Activated gamma-delta T cell treated with anti-CD3 and anti-CD28 coated beads, Interleukin-2, amount 50 U/mL, for 16 hours (primary cell): ENCODE data around the gene LEKR1.
"Not testable (repeated sequence)": the region's sequence is repeated elsewhere in the genome, so short reads cannot be mapped to it uniquely, and the experiment has no call there.

Experiments
- DNase-seq: peaks from one replicate; pipeline ENCODE4 v3.0.0-alpha.2; 2020; ENCODE audit warnings: low read depth

LEKR1 gene

DNA sequence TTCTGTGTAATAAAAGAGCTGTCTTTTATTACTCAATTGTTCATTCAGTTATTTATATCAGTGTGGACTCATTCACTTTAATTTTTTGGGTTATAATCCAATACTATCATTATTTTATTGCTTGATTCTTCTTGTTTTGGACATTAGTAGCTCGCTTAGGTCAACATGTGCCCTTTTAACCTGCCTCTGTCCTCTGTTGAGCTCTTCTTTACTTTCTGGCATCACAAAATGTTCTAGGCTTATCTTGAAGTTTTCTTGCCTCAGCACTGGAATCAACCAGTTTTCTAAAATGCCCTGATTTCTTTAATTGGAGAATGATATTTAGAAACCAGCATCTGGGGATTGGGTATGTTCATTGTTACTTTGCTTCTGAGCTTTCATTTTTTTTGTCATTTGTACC lies 82.2 kb downstream of the LEKR1 start:
- DNase-seq: no peak

DNA sequence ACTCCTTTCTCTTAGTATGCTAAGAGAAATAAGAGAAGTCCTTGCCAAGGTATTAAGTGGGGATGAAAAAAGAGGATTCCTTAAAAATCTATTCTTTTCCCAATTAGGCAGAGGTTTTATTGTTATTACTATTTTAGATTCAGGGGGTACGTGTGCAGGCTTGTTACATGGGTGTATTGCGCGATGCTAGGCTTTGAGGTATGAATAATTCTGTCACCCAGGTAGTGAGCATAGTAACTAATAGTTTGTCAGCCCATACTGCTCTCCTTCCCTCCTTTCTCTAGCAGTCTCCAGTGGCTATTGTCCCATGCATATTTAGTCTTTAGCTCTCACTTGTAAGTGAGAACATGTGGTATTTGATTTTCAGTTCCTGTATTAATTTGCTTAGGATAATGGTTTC lies 83.9 kb downstream of the LEKR1 start:
- DNase-seq: no peak

DNA sequence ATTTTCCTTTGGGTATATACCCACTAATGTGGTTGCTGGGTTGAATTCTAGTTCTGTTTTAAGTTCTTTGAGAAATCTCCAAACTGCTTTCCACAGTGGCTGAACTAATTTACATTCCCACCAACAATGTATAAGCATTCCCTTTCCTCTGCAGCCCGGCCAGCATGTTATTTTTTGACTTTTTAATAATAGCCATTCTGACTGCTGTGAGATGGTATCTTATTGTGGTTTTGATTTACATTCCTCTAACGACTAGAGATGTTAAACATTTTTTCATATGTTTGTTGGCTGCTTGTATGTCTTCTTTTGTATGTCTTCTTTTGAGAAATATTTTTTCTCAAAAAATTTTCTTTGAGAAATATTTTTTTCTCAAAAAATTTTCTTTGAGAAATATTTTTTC lies 84.7 kb downstream of the LEKR1 start:
- DNase-seq: not testable (repeated sequence)

DNA sequence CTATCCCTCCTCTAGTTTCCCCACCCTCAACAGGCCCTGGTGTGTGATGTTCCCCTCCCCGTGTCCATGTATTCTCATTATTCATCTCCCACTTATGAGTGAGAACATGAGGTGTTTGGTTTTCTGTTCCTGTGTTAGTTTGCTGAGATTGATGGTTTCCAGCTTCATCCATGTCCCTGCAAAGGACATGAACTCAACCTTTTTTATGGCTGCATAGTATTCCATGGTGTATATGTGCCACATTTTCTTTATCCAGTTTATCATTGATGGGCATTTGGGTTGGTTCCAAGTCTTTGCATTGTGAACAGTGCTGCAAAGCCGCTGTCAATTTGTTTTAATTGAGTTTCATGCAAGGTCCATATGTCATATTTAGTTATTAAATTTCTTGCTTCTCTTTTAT lies 88.1 kb downstream of the LEKR1 start:
- not testable (repeated sequence) for DNase-seq

DNA sequence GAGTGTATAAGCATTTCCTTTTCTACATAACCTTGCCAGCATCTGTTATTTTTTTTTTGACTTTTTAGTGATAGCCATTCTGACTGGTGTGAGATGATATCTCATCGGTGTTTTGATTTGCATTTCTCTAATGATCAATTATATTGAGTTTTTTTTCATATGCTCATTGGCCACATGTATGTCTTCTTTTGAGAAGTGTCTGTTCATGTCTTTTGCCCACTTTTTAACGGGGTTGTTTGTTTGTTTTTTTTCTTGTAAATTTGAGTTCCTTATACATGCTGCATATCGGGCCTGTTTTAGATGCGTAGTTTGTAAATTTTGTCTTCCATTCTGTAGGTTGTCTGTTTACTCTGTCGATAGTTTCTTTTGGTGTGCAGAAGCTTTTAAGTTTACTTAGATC lies 89.2 kb downstream of the LEKR1 start:
- DNase-seq: no peak

DNA sequence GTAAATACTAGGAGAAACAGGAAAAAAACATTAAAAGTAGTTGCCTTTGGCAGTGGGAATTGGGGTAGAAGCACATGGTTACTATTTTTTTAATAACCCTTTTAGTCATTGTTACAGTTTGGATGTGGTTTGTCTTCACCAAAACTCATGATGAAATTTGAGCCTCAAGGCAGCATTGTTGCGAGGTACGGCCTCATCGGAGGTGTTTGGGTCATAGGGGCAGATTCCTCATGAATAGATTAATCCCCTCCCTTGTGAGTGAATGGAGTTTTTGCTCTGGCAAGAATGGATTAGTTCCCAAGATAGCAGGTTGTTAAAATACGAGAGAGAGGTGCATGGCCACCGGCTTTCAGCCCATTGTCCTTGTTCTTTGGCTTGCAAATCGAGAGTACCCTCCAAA lies 92.6 kb downstream of the LEKR1 start:
- DNase-seq: no peak

DNA sequence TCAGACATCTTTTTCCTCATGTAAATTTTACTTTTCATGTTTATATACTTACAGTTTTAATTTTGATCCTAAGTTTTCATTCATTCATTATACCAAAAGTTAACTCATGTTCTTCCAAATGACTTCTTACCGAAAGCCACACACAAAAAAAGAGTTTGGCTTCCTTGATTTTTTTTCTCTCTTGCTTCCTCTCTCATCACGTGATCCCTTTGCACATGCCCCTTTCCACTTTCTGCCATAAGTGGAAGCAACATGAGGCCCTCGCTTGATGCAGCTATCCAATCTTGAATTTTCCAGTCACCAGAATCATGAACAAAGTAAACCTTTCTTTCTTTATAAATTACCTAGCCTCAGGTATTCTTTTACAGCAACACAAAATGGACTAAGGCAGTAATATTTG lies 93.7 kb downstream of the LEKR1 start:
- DNase-seq: no peak

DNA sequence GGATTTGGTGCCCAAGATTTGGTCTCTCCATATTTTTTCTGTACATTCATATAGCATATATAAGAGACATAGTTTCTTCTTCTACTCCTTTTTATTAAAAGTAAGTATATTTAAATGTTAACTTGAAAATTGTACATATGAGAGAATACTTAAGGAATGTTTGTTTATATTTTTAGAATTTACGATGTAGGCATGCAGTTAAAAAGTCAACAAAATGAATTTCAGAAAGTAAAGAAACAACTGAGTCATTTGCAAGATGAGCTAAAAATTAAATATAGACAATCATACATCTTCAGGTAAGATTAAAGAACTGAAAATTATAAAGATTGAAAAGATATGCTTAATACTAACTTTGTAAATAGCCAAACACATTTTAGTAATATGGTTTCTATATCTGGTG lies 94.2 kb downstream of the LEKR1 start:
- DNase-seq: no peak

DNA sequence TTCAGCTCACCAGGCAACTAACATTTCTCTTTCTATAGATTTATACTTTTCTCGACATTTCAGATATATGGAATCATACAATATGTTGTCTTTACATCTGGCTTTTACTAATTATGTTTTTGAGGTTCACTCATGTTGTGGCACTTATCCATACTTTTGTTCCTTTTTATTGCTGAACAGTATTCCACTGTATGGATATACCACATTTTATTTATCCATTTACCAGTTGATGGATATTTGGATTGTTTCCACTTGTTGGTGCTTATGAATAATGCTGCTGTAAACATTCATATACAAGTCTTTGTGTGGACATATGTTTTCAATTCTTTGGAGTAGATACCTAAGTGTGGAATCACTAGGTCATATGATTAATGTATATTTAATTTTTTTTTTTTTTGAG lies 97.2 kb downstream of the LEKR1 start:
- no peak for DNase-seq

DNA sequence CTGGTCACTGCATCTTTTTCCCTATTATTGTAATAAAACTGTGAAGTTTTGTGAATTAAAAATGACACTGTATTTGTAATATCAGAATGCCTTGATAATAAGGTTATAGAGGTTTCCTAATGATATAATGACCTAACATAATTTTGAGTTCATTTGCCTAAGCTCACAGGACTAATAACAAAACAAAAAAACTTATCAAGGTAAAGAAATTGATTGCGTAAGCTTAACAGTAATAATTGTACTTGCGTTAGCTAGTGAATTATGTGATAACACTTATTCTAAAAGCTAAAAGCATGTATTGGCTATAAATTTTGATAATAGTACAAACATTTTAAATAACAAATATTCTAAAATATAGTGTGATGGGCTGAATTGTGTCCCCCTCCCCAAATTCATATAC lies 112.6 kb downstream of the LEKR1 start:
- no peak for DNase-seq

DNA sequence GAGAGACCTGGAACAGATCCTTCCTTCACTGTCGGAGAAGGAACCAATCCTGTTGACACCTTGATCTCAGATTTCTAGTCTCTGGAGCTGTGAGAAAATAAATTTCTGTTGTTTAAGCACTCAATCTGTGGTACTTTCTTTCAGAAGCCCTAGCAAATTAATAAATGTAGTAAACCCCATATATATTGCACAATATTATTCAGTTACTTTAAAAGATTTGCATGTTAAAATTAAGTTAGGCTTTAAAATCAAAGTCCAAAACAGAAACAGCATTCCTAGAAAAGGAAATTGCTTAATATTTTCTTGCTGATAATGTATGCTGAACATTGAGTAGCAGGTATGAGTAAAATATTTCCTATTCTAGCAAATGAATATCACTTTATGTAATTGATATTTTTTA lies 113.2 kb downstream of the LEKR1 start:
- no peak for DNase-seq

DNA sequence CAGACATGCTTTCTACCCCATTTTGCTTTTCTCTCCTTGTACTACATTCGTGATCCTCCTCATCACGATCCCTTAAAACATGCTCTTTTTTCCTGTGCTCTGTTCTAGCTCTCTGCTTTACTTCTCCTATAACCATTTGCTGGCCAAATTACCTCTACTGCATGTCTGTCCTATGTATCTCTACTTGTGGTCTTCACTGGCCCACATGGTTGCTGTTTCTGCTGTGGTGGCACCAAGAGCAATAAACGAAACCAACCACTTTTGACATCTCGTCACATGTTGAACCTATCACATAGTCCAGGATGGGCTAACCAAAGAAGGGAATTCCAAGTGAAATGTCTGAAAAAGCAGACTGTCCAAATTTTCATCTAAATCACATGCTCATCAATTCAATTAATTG lies 115.2 kb downstream of the LEKR1 start:
- no peak for DNase-seq

DNA sequence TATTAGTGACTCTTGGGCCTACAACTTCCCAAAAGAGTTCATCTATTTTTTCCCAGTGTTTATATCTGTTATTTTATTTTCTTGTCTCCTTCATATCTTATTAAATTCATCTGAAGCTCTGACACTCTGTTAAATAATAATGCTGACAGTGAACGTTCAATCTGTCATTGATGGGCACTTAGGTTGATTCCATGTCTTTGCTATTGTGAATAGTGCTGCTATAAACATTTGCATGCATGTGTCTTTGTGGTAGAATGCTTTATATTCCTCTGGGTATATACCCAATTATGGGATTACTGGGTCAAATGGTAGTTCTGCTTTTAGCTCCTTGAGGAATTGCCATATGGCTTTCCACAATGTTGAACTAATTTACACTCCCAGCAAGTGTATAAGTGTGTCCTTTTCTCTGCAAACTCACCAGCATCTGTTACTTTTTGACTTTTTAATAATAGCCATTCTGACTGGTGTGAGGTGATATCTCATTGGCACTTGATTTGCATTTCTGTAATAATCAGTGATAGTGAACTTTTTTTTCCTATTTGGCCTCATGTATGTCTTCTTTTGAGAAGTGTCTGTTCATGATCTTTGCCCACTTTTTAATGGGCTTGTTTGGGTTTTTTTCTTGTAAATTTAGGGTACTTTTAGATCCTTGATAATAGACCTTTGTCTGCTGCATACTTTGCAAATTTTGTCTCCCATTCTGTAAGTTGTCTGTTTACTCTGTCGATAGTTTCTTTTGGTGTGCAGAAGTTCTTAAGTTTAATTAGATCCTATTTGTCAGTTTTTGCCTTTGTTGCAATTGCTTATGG lies 122.5 kb downstream of the LEKR1 start:
- DNase-seq: no peak

DNA sequence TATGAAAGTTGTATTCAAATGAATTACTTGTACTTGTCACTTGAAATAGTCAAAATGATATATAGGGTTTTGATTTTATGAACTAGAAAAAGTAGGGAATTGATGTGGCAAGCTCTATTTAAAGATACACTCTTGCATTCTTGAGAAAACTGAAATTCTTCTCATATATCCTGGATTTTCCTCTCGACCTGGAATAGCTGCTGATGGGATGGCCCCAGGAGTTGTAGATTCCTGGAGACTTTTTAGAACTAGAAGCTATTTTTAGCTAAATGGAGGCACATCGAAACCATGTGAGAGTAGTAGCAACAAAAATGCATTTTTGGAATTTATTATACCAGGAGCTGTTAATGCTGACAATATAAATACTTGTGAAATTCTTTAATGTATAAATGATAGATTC lies 125.9 kb downstream of the LEKR1 start:
- no peak for DNase-seq

DNA sequence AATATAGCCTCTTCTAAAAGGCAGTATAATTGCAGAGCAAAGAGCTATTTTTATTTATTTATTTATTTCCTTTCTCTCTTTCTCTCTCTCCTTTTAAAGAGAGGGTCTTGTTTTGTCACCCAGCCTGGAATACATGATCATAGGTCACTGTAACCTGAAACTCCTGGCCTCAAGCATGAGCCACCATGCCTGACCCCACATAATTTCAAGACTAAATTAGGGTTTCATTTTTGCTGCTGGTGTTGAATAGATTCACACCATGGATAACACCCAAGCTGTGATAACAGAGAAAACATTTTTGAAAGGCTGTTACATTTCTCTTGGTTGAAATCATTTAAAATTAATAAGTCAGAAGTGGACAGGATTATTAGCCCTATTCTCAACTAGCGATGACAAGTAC lies 131.6 kb downstream of the LEKR1 start:
- no peak for DNase-seq

DNA sequence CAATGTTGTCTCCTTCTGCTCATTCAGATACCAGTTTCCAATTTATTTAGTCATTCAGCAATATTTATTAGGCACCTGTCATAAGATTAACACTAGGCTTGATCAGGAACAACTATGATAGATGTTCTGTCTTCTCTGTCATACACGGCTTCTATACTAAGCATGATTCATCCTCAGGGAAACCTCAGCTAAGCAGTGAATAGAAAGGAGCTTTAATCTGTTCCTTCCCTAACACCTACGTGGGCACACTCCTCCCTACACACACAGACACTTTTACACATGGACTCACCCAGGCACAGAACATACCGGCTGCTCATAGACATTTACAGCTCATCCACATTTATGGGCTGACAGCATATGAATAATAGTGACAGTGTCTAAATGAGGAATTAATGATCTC lies 136.9 kb downstream of the LEKR1 start:
- no peak for DNase-seq

DNA sequence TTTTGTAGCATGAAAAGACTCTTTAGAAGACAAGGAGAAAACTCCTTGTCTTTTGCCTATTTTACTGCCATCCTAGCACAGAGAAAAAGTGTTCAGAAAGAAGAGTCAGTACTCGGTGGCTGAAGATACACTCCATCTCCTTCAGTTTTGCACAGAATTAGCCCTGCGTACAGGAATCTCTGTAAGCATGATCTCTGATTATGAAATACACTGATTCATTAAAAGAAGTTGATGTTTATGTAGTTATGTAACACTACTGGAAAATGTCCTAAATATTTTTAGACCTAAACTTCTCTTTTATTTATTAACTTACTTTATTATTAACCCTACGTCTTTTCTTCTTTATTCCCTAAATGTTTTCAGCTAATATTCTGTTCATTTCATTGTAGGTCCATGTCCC lies 138.4 kb downstream of the LEKR1 start:
- DNase-seq: no peak

DNA sequence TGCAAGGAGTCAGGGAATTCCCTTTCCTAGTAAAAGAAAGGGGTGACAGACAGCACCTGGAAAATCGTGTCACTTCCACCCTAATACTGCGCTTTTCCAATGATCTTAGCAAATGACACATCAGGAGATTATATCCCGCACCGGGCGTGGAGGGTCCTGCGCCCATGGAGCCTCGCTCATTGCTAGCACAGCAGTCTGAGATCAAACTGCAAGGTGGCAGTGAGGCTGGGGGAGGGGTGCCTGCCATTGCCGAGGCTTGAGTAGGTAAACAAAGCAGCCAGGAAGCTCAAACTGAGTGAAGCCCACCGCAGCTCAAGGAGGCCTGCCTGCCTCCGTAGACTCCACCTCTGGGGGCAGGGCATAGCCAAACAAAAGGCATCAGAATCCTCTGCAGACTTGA lies 140.2 kb downstream of the LEKR1 start:
- DNase-seq: not testable (repeated sequence)

DNA sequence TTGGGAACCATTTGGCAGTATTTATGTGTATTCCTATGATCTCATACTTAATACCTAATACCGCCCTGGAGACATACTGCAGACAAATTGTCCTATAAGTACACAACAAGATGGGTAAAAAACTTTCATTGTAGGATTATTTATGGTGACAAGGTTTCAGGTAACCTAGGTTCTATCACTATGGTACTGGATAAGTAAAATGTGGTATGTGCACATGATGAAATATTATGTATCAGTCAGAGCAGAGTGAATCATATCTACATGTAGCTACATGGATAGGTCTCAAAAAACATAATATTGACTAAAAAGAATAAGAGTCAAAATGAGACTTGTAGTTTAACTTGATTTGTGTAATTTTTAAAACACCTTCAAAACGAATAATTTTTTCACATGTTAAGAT lies 147.8 kb downstream of the LEKR1 start:
- DNase-seq: no peak

DNA sequence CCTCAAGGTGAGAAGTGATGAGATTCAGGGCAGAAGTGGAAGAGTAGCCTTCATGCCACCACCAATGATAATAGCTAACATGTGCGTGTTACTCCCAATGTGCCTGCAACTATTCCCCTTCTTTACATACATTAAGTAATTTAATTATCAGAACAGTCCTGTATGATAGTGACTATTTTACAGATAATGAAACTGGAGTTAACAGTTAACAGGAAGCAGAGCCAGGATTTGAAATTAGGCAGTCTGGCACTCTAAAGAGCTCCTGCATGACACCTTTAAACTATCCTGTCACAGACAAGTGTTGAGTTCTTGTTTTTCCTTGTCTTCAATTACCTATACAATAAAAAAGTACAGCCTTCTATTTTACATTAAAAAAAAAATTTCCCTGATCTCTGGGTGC lies 148.8 kb downstream of the LEKR1 start:
- no peak for DNase-seq

DNA sequence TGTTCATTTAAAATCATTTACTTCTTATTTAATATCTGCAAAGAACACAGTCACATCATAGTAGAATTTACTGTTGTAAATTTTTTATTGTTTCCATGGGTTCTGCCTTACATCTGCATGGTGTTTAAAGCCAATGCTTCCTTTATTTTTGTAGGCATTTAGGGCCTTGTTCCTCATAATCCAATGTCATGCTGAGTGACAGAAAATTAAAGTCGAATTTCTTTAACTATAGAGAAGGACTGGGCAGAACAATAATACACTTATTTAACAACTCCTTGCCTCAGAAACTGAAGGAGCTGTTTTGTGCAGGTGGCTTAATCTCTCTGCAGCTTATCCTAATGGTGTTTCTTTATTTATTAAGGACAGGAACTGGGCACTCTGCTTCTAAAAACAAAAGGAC lies 149.6 kb downstream of the LEKR1 start:
- no peak for DNase-seq

DNA sequence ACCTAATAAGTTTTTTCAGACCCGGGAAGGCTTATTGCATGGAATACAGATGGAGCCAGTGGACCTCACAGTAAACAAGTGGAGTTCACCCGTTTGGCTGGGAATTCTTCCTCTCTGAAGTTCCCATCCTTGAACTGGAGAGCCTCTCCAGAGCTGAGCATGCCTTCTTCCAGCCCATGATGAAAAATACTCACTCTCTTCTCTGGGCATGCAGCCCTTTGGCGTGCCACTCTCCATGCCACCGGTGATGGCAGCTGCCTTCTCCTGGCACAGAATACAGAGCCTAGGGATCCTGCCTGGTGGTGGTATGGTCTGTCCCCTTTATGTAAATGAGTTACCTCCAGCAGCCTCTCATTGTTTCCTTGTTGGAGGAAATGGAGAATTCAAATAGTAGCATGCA lies 150.8 kb downstream of the LEKR1 start:
- DNase-seq: no peak

DNA sequence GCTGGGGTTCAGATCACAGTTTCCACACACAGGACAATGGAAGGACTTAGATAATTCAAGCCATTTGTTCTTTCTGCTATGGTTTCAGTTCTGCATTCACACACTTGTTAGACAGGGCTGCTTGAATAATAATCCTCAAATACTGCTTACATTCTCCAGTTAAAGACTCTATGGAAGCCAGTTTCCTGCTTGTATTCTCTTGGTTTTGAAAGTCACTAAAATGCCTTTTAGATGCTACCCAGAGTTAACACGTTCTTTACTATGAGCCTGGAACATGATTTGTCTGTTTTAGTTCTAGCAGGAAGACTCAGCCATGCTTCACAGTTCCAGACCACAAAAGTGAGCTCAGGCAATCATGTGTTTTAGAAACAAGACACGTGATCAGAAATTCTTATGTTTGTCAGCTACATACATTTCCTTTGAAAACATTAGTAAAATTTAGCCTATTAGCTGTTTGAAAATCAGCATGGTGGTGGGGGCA lies 152.4 kb downstream of the LEKR1 start:
- no peak for DNase-seq

DNA sequence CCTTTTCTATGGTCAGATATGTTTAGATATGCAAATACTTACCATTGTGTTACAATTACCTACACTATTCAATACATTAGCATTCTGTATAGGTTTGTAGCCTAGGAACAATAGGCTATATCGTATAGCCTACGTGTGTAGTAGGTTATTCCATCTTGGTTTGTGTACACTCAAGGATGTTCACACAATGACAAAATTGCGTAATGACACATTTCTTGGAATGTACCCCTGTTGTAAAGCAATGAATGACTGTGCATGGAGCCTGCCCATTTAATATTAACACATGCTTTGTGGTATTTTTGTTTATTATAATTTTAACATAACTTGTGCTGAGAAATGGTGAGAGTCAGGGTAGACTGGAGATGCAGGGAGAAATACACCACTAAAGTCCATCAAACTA lies 154.9 kb downstream of the LEKR1 start:
- DNase-seq: no peak
